ENCODE measurements around the gene CHMP6.

Gene CHMP6

DNA sequence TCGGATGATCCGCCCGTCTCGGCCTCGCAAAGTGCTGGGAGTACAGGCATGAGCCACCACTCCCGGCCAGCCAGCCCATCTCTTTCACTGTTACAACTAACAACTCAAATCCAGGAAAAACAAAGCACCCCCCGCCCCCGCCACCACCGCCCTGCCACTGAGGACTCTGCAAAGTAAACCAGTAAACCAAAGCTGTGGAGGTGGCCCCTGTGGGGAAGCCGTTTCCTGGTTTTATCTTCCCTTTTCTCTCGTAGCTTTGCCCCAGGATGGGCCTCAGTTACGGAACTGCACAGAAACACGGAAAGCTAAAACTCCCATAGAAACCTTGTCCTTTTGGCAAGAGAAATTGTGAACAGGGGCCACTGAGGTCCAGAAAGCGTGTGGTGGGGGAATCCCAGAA lies 17.5 kb downstream of the CHMP6 start:
- Histone ChIP-seq H3K4ac (ENCODE audit: low read length) (no peak overlapping the region), H3K4me2 (ENCODE audit: insufficient read depth, low read length, poor library complexity, severe bottlenecking) (no peak overlapping the region), H3K14ac (ENCODE audit: low read length) (no peak overlapping the region), H3K9ac (ENCODE audit: low read depth, low read length, poor library complexity) (no peak overlapping the region), H3K9me3 (replicated peaks in 1 of 2; ENCODE audit: control insufficient read depth in 2 of 2, insufficient read depth in 1 of 2, low read depth in 1 of 2, low read length in 2 of 2) (peaks cover 10 to 12% of the 10 kb centered on the region in 2 donors), H2BK5ac (ENCODE audit: low read length) (no peak overlapping the region), H3K23ac (ENCODE audit: low read depth, low read length, poor library complexity) (no peak overlapping the region), H3K27me3 (ENCODE audit: control insufficient read depth in 3 of 3, insufficient read depth in 3 of 3, low read depth in 1 of 3, low read length in 3 of 3) (peaks cover 0 to 11% (median 6%) of the 10 kb centered on the region in 3 experiments), H3K4me3 (ENCODE audit: low read length in 2 of 2) (no peak overlapping the region), H2AFZ (ENCODE audit: low read length) (no peak overlapping the region), H4K8ac (ENCODE audit: low read depth, low read length) (no peak overlapping the region), H4K91ac (ENCODE audit: low read depth, low read length, poor library complexity) (no peak overlapping the region), H3K4me1 (ENCODE audit: control insufficient read depth in 2 of 2, insufficient read depth in 1 of 2, low read depth in 1 of 2, low read length in 2 of 2) (peaks cover 3 to 8% of the 10 kb centered on the region in 2 donors), H2AK5ac (ENCODE audit: low read depth, low read length) (peak overlapping the region; percentile 25), H3K27ac (replicated peaks; ENCODE audit: low read length) (no peak overlapping the region), H2BK120ac (ENCODE audit: low read depth, low read length) (no peak overlapping the region), H2BK15ac (ENCODE audit: low read length) (no peak overlapping the region), H2BK12ac (ENCODE audit: low read length) (peak overlapping the region; percentile 10), H3K18ac (ENCODE audit: low read length) (peak overlapping the region; percentile 38), H3K36me3 (replicated peaks in 1 of 2; ENCODE audit: control insufficient read depth in 2 of 2, insufficient read depth in 2 of 2, low read length in 2 of 2) (no peaks in the 10 kb centered on the region), H3K79me1 (ENCODE audit: low read depth, low read length) (no peaks in the 10 kb centered on the region)
- no CpG with 5 or more reads among the region's 14 CpGs for WGBS, 2 donors (ENCODE audit: extremely low coverage in 2 of 2, insufficient read length in 2 of 2, insufficient replicate concordance in 1 of 2)
- no peak for DNase-seq (ENCODE audit: low spot score)

DNA sequence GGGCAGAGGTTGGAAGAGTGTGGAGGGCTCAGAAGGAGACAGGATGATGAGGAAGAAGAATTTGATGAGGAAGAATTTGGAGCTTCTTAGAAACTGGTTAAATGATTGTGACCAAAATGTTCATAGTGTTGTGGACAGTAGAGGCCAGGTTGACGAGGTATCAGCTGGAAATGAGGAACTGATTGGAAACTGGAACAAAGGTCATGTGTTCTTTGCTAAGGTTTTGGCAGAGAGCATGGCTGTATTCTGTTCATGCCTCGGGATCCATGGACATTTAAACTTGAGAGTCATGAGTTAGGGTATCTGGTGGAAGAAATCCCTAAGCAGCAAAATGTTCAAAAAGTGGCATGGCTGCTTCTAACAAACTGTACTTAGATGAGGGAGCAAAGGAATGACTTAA lies 19.3 kb downstream of the CHMP6 start:
- Histone ChIP-seq H3K36me3 (replicated peaks in 1 of 2; ENCODE audit: control insufficient read depth in 2 of 2, insufficient read depth in 2 of 2, low read length in 2 of 2) (no peaks in the 10 kb centered on the region), H4K8ac (ENCODE audit: low read depth, low read length) (no peak overlapping the region), H2BK12ac (ENCODE audit: low read length) (no peak overlapping the region), H3K9ac (ENCODE audit: low read depth, low read length, poor library complexity) (no peak overlapping the region), H3K27me3 (ENCODE audit: control insufficient read depth in 3 of 3, insufficient read depth in 3 of 3, low read depth in 1 of 3, low read length in 3 of 3) (peaks cover 0 to 2% (median 0%) of the 10 kb centered on the region in 3 experiments), H3K79me1 (ENCODE audit: low read depth, low read length) (no peaks in the 10 kb centered on the region), H3K4me2 (ENCODE audit: insufficient read depth, low read length, poor library complexity, severe bottlenecking) (no peak overlapping the region), H3K4me3 (ENCODE audit: low read length in 2 of 2) (no peak overlapping the region), H4K91ac (ENCODE audit: low read depth, low read length, poor library complexity) (no peak overlapping the region), H2AK5ac (ENCODE audit: low read depth, low read length) (peak overlapping the region; percentile 26), H3K9me3 (replicated peaks in 1 of 2; ENCODE audit: control insufficient read depth in 2 of 2, insufficient read depth in 1 of 2, low read depth in 1 of 2, low read length in 2 of 2) (peaks cover 10 to 12% of the 10 kb centered on the region in 2 donors), H2BK120ac (ENCODE audit: low read depth, low read length) (no peak overlapping the region), H2AFZ (ENCODE audit: low read length) (no peak overlapping the region), H3K14ac (ENCODE audit: low read length) (no peak overlapping the region), H2BK15ac (ENCODE audit: low read length) (no peak overlapping the region), H2BK5ac (ENCODE audit: low read length) (no peak overlapping the region), H3K18ac (ENCODE audit: low read length) (no peak overlapping the region), H3K27ac (replicated peaks; ENCODE audit: low read length) (no peak overlapping the region), H3K23ac (ENCODE audit: low read depth, low read length, poor library complexity) (no peak overlapping the region), H3K4ac (ENCODE audit: low read length) (no peak overlapping the region), H3K4me1 (ENCODE audit: control insufficient read depth in 2 of 2, insufficient read depth in 1 of 2, low read depth in 1 of 2, low read length in 2 of 2) (peaks cover 0 to 5% of the 10 kb centered on the region in 2 donors)
- DNase-seq (ENCODE audit: low spot score), result no peak
- no CpG with 5 or more reads among the region's 2 CpGs for WGBS, 2 donors (ENCODE audit: extremely low coverage in 2 of 2, insufficient read length in 2 of 2, insufficient replicate concordance in 1 of 2)

DNA sequence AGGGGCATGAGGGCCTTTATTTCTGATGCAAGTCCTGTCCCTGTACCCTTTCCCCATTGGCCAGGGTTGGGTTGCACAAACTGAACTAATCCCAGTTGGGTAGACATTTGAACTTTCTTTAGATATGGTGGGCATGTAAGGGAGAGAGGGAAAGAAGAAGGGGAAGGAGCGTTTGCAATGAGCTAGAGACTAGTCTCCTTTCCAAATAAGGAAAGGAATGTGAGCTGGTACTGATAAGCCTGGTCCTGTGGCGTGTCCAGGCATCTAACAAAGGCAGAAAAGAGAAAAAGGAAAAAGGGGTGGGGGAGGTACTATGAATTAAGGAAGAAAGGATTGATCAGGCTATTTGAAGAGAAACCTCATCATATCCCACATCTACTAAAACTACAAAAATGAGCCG lies 20.3 kb downstream of the CHMP6 start:
- Histone ChIP-seq H3K4ac (ENCODE audit: low read length) (no peak overlapping the region), H3K18ac (ENCODE audit: low read length) (no peak overlapping the region), H3K27me3 (ENCODE audit: control insufficient read depth in 3 of 3, insufficient read depth in 3 of 3, low read depth in 1 of 3, low read length in 3 of 3) (no peaks in the 10 kb centered on the region), H2AFZ (ENCODE audit: low read length) (no peak overlapping the region), H3K4me3 (ENCODE audit: low read length in 2 of 2) (no peak overlapping the region), H3K79me1 (ENCODE audit: low read depth, low read length) (no peaks in the 10 kb centered on the region), H2BK120ac (ENCODE audit: low read depth, low read length) (no peak overlapping the region), H3K23ac (ENCODE audit: low read depth, low read length, poor library complexity) (no peak overlapping the region), H2BK15ac (ENCODE audit: low read length) (no peak overlapping the region), H3K4me2 (ENCODE audit: insufficient read depth, low read length, poor library complexity, severe bottlenecking) (no peak overlapping the region), H3K4me1 (ENCODE audit: control insufficient read depth in 2 of 2, insufficient read depth in 1 of 2, low read depth in 1 of 2, low read length in 2 of 2) (peaks cover 0 to 5% of the 10 kb centered on the region in 2 donors), H3K27ac (replicated peaks; ENCODE audit: low read length) (no peak overlapping the region), H3K9ac (ENCODE audit: low read depth, low read length, poor library complexity) (no peak overlapping the region), H3K9me3 (replicated peaks in 1 of 2; ENCODE audit: control insufficient read depth in 2 of 2, insufficient read depth in 1 of 2, low read depth in 1 of 2, low read length in 2 of 2) (peaks cover 8 to 18% of the 10 kb centered on the region in 2 donors), H2AK5ac (ENCODE audit: low read depth, low read length) (no peak overlapping the region), H4K8ac (ENCODE audit: low read depth, low read length) (no peak overlapping the region), H4K91ac (ENCODE audit: low read depth, low read length, poor library complexity) (no peak overlapping the region), H2BK12ac (ENCODE audit: low read length) (no peak overlapping the region), H3K36me3 (replicated peaks in 1 of 2; ENCODE audit: control insufficient read depth in 2 of 2, insufficient read depth in 2 of 2, low read length in 2 of 2) (no peaks in the 10 kb centered on the region), H3K14ac (ENCODE audit: low read length) (no peak overlapping the region), H2BK5ac (ENCODE audit: low read length) (no peak overlapping the region)
- no peak for DNase-seq (ENCODE audit: low spot score)
- no CpG with 5 or more reads among the region's 3 CpGs for WGBS, 2 donors (ENCODE audit: extremely low coverage in 2 of 2, insufficient read length in 2 of 2, insufficient replicate concordance in 1 of 2)

GRCh38 chr17:81012574-81013447 lies 21.2 kb downstream of the CHMP6 start:
- Histone ChIP-seq H2BK15ac (ENCODE audit: low read length) (peak overlapping the region; percentile 43), H4K91ac (ENCODE audit: low read depth, low read length, poor library complexity) (peak overlapping the region; percentile 53), H3K4me2 (ENCODE audit: insufficient read depth, low read length, poor library complexity, severe bottlenecking) (no peak overlapping the region), H3K4me1 (ENCODE audit: control insufficient read depth in 2 of 2, insufficient read depth in 1 of 2, low read depth in 1 of 2, low read length in 2 of 2) (peaks cover 0 to 7% of the 10 kb centered on the region in 2 donors), H2BK12ac (ENCODE audit: low read length) (peak overlapping the region; percentile 75), H3K14ac (ENCODE audit: low read length) (peak overlapping the region; percentile 66), H3K27ac (replicated peaks; ENCODE audit: low read length) (no peak overlapping the region), H2AK5ac (ENCODE audit: low read depth, low read length) (peak overlapping the region; percentile 91), H3K23ac (ENCODE audit: low read depth, low read length, poor library complexity) (no peak overlapping the region), H3K9me3 (replicated peaks in 1 of 2; ENCODE audit: control insufficient read depth in 2 of 2, insufficient read depth in 1 of 2, low read depth in 1 of 2, low read length in 2 of 2) (peaks cover 8 to 19% of the 10 kb centered on the region in 2 donors), H3K79me1 (ENCODE audit: low read depth, low read length) (no peaks in the 10 kb centered on the region), H3K9ac (ENCODE audit: low read depth, low read length, poor library complexity) (peak overlapping the region; percentile 81), H2AFZ (ENCODE audit: low read length) (no peak overlapping the region), H3K4me3 (ENCODE audit: low read length in 2 of 2) (no peak overlapping the region), H3K36me3 (replicated peaks in 1 of 2; ENCODE audit: control insufficient read depth in 2 of 2, insufficient read depth in 2 of 2, low read length in 2 of 2) (no peaks in the 10 kb centered on the region), H4K8ac (ENCODE audit: low read depth, low read length) (no peak overlapping the region), H2BK5ac (ENCODE audit: low read length) (peak overlapping the region; percentile 90), H3K27me3 (ENCODE audit: control insufficient read depth in 3 of 3, insufficient read depth in 3 of 3, low read depth in 1 of 3, low read length in 3 of 3) (no peaks in the 10 kb centered on the region), H3K4ac (ENCODE audit: low read length) (peak overlapping the region; percentile 61), H3K18ac (ENCODE audit: low read length) (peak overlapping the region; percentile 74), H2BK120ac (ENCODE audit: low read depth, low read length) (no peak overlapping the region)
- no peak for DNase-seq (ENCODE audit: low spot score)
- no CpG with 5 or more reads among the region's 13 CpGs for WGBS, 2 donors (ENCODE audit: extremely low coverage in 2 of 2, insufficient read length in 2 of 2, insufficient replicate concordance in 1 of 2)
